H1 (cell line): ENCODE results near the gene NR3C1. TPM values are rescaled to one million over a fixed set of nuclear protein-coding genes. Genes with fewer than 3 reads are reported as not detected.

Source experiments
- CTCF ChIA-PET: fragments of 300-600 bp; sonication (Branson Sonifier 250); formaldehyde crosslinking; loops from one replicate; lab custom pipeline; 2021; ENCODE audit not compliant: partially characterized antibody; lab: Charles Lee
- POLR2A ChIA-PET: fragments of 300-600 bp; sonication (Branson Sonifier 250); formaldehyde crosslinking; loops from one replicate; lab custom pipeline; 2021; ENCODE audit warnings: inconsistent platforms; ENCODE audit not compliant: partially characterized antibody; lab: Charles Lee
- DNase-seq, 2 experiments: peaks; one replicate each; pipeline versions ENCODE4 v3.0.0 to v3.0.0-alpha.2; 2010 to 2022; ENCODE audit warnings: low spot score in 2 of 2, low read depth in 1 of 2, mixed read lengths in 1 of 2
- FAIRE-seq: peaks from 2 replicates; lab custom pipeline; 2011; peaks lifted over from hg19 to GRCh38; lab: Jason Lieb, UNC
- H2AFZ ChIP-seq: 2 replicates; pipeline ENCODE4 v1.8.1; 2012; ENCODE audit warnings: low read length, inconsistent platforms
- H2AK5ac ChIP-seq: 2 replicates; pipeline ENCODE4 v1.6.1; 2013; ENCODE audit warnings: low read depth, low read length
- H2BK120ac ChIP-seq: replicated peaks from 2 replicates; pipeline ENCODE3; 2013; ENCODE audit warnings: low read depth, low read length, inconsistent platforms
- H2BK12ac ChIP-seq: 2 replicates; pipeline ENCODE4 v1.6.1; 2013; ENCODE audit warnings: low read depth, low read length
- H2BK15ac ChIP-seq: 2 replicates; pipeline ENCODE4 v1.6.1; 2013; ENCODE audit warnings: low read length
- H2BK20ac ChIP-seq: 2 replicates; pipeline ENCODE4 v1.6.1; 2013; ENCODE audit warnings: low read length
- H2BK5ac ChIP-seq: 2 replicates; pipeline ENCODE4 v1.6.1; 2013; ENCODE audit warnings: low read depth, low read length
- H3K14ac ChIP-seq: 2 replicates; pipeline ENCODE4 v1.6.1; 2013; ENCODE audit warnings: inconsistent platforms; ENCODE audit not compliant: insufficient read length
- H3K18ac ChIP-seq: 2 replicates; pipeline ENCODE4 v1.6.1; 2013; ENCODE audit warnings: low read length; ENCODE audit errors: extremely low read depth
- H3K23ac ChIP-seq: 2 replicates; pipeline ENCODE4 v1.6.1; 2013; ENCODE audit warnings: inconsistent platforms; ENCODE audit not compliant: insufficient read length
- H3K23me2 ChIP-seq: 2 replicates; pipeline ENCODE4 v1.6.1; 2013; ENCODE audit warnings: low read depth, low read length
- H3K27ac ChIP-seq: 2 replicates; pipeline ENCODE4 v1.6.1; 2011; ENCODE audit warnings: low read depth, low read length, inconsistent platforms
- H3K27me3 ChIP-seq, 4 experiments: replicated peaks in 1 of 4; 1 replicate in 1 of 4; 2 replicates in 3 of 4; pipeline versions ENCODE4 v1.6.1 to v1.8.1; 2011 to 2013; ENCODE audit warnings: low read length in 3 of 4, mild to moderate bottlenecking in 3 of 4, inconsistent platforms in 2 of 4, mixed read lengths in 2 of 4, moderate library complexity in 1 of 4; ENCODE audit not compliant: control insufficient read depth in 3 of 4, insufficient read depth in 3 of 4; ENCODE audit errors: extremely low read depth in 1 of 4
- H3K36me3 ChIP-seq, 4 experiments: 2 replicates each; pipeline versions ENCODE4 v1.6.1 to v1.8.1; 2011 to 2013; ENCODE audit warnings: mild to moderate bottlenecking in 4 of 4, low read length in 3 of 4, moderate library complexity in 2 of 4, control low read depth in 1 of 4, inconsistent platforms in 1 of 4; ENCODE audit not compliant: insufficient read depth in 4 of 4, control insufficient read depth in 2 of 4
- H3K4ac ChIP-seq: replicated peaks from 2 replicates; pipeline ENCODE3; 2013; ENCODE audit warnings: low read length, low read depth, mixed read lengths, inconsistent platforms; ENCODE audit not compliant: insufficient read length
- H3K4me1 ChIP-seq, 4 experiments: replicated peaks in 1 of 4; 1 replicate in 1 of 4; 2 replicates in 3 of 4; pipeline versions ENCODE4 v1.6.1 to v1.8.1; 2011 to 2013; ENCODE audit warnings: low read length in 3 of 4, inconsistent platforms in 2 of 4, mixed read lengths in 1 of 4; ENCODE audit not compliant: insufficient read depth in 4 of 4, control insufficient read depth in 3 of 4
- H3K4me2 ChIP-seq, 2 experiments: 2 replicates each; pipeline versions ENCODE4 v1.6.1 to v1.8.1; 2011 to 2013; ENCODE audit warnings: low read depth in 2 of 2, low read length in 2 of 2, control low read depth in 1 of 2, inconsistent platforms in 1 of 2, mild to moderate bottlenecking in 1 of 2; ENCODE audit not compliant: insufficient read depth in 1 of 2
- H3K4me3 ChIP-seq, 4 experiments: fragments of 200-600, 300-600 bp in 1 of 4; sonication (generic), shearing (Covaris generic), sonication (Bioruptor Twin) in 1 of 4; 2 replicates each; pipeline versions ENCODE4 v1.5.1 to v1.8.1; 2011 to 2016; ENCODE audit warnings: low read length in 4 of 4, low read depth in 3 of 4, control low read depth in 2 of 4, inconsistent platforms in 2 of 4, mild to moderate bottlenecking in 2 of 4, mixed read lengths in 1 of 4, moderate library complexity in 1 of 4; ENCODE audit not compliant: insufficient read depth in 2 of 4; ENCODE audit errors: extremely low read depth in 1 of 4
- H3K56ac ChIP-seq: replicated peaks from 2 replicates; pipeline ENCODE3; 2013; ENCODE audit warnings: low read depth, mild to moderate bottlenecking, mixed read lengths, low read length, inconsistent platforms; ENCODE audit not compliant: insufficient read length
- H3K79me1 ChIP-seq: 2 replicates; pipeline ENCODE4 v1.6.1; 2013; ENCODE audit warnings: low read depth, low read length, control low read depth
- H3K79me2 ChIP-seq, 2 experiments: 2 replicates each; pipeline versions ENCODE4 v1.6.1 to v1.8.1; 2012 to 2013; ENCODE audit warnings: low read length in 2 of 2, mild to moderate bottlenecking in 2 of 2, inconsistent platforms in 1 of 2; ENCODE audit not compliant: insufficient read depth in 2 of 2, control insufficient read depth in 1 of 2
- H3K9ac ChIP-seq, 4 experiments: replicated peaks in 1 of 4; 1 replicate in 1 of 4; 2 replicates in 3 of 4; pipeline versions ENCODE4 v1.6.1 to v1.8.1; 2011 to 2013; ENCODE audit warnings: low read depth in 3 of 4, low read length in 3 of 4, control low read depth in 2 of 4, mild to moderate bottlenecking in 2 of 4, moderate library complexity in 2 of 4, inconsistent platforms in 1 of 4; ENCODE audit errors: extremely low read depth in 1 of 4
- H3K9me3 ChIP-seq, 2 experiments: 2 replicates each; pipeline versions ENCODE4 v1.6.1 to v1.8.1; 2012 to 2013; ENCODE audit warnings: mild to moderate bottlenecking in 2 of 2, moderate library complexity in 2 of 2, control low read depth in 1 of 2, inconsistent platforms in 1 of 2, low read depth in 1 of 2, low read length in 1 of 2, mixed read lengths in 1 of 2; ENCODE audit not compliant: insufficient read depth in 2 of 2
- H4K20me1 ChIP-seq, 2 experiments: replicated peaks in 1 of 2; 2 replicates each; pipeline versions ENCODE3 to v1.8.1; 2011 to 2013; ENCODE audit warnings: inconsistent platforms in 2 of 2, low read length in 2 of 2, mild to moderate bottlenecking in 1 of 2; ENCODE audit not compliant: insufficient read depth in 2 of 2, control insufficient read depth in 1 of 2
- H4K5ac ChIP-seq: 2 replicates; pipeline ENCODE4 v1.6.1; 2013; ENCODE audit warnings: low read length, low read depth, mixed read lengths, inconsistent platforms; ENCODE audit not compliant: insufficient read length
- H4K8ac ChIP-seq: 2 replicates; pipeline ENCODE4 v1.8.0; 2013; ENCODE audit warnings: mild to moderate bottlenecking, moderate library complexity, low read length, inconsistent platforms; ENCODE audit not compliant: insufficient read depth; ENCODE audit errors: extremely low read depth
- H4K91ac ChIP-seq: replicated peaks from 2 replicates; pipeline ENCODE3; 2013; ENCODE audit warnings: low read length, mixed read lengths, inconsistent platforms; ENCODE audit not compliant: insufficient read length
- ASH2L ChIP-seq: fragments of 200-600, 300-600 bp; sonication (generic); IDR thresholded peaks from one replicate; pipeline ENCODE4 v1.7.1; 2017; ENCODE audit warnings: low read length
- BCL11A ChIP-seq, 2 experiments: IDR thresholded peaks; one replicate each; pipeline ENCODE4 v1.6.1; 2011; ENCODE audit warnings: low read depth in 2 of 2, low read length in 2 of 2, mild to moderate bottlenecking in 2 of 2
- CREB1 ChIP-seq: IDR thresholded peaks from 2 replicates; pipeline ENCODE4 v1.6.1; 2012; ENCODE audit warnings: inconsistent platforms
- EGR1 ChIP-seq: IDR thresholded peaks from 2 replicates; pipeline ENCODE4 v1.6.1; 2011; ENCODE audit warnings: low read depth, low read length, borderline replicate concordance
- EP300 ChIP-seq, 2 experiments: IDR thresholded peaks; 1 replicate in 1 of 2; 2 replicates in 1 of 2; pipeline ENCODE4 v1.6.1; 2011 to 2012; ENCODE audit warnings: low read depth in 2 of 2, low read length in 2 of 2, mild to moderate bottlenecking in 2 of 2, borderline replicate concordance in 1 of 2, inconsistent platforms in 1 of 2, moderate library complexity in 1 of 2
- EZH2 ChIP-seq: fragments of 200-600 bp; sonication (generic); IDR thresholded peaks from 2 replicates; pipeline ENCODE4 v1.7.1; 2012; ENCODE audit warnings: low read depth, mild to moderate bottlenecking, moderate library complexity, low read length, inconsistent platforms; ENCODE audit not compliant: severe bottlenecking
- GTF2F1 ChIP-seq: IDR thresholded peaks from 2 replicates; pipeline ENCODE4 v1.6.1; 2012; ENCODE audit warnings: low read depth, low read length, improper control_type of control experiment, borderline replicate concordance
- KDM1A ChIP-seq: fragments of 200-600, 300-600 bp; sonication (generic); IDR thresholded peaks from 2 replicates; pipeline ENCODE4 v1.7.1; 2016; ENCODE audit warnings: mild to moderate bottlenecking, low read length, borderline replicate concordance
- PHF8 ChIP-seq: fragments of 200-600 bp; sonication (generic); conservative IDR thresholded peaks from 2 replicates; pipeline ENCODE4 v1.7.1; 2012; ENCODE audit warnings: low read depth, mild to moderate bottlenecking, inconsistent platforms, low read length, moderate library complexity
- SAP30 ChIP-seq: fragments of 300-600 bp; sonication (generic); IDR thresholded peaks from 2 replicates; pipeline ENCODE4 v1.7.1; 2012; ENCODE audit warnings: low read length, moderate library complexity, mild to moderate bottlenecking, inconsistent platforms; ENCODE audit not compliant: insufficient read depth, insufficient replicate concordance
- SP2 ChIP-seq: IDR thresholded peaks from 2 replicates; pipeline ENCODE4 v1.6.1; 2012; ENCODE audit warnings: mild to moderate bottlenecking, low read length, inconsistent platforms
- TBP ChIP-seq: IDR thresholded peaks from 2 replicates; pipeline ENCODE4 v1.6.1; 2011; ENCODE audit warnings: low read depth, low read length, improper control_type of control experiment
- TEAD4 ChIP-seq: IDR thresholded peaks from 2 replicates; pipeline ENCODE4 v1.6.1; 2012; ENCODE audit warnings: low read depth, low read length, inconsistent platforms, mixed read lengths
- YY1 ChIP-seq: IDR thresholded peaks from 2 replicates; pipeline ENCODE4 v1.6.1; 2011; ENCODE audit warnings: low read depth, mild to moderate bottlenecking, low read length
- WGBS, 2 experiments: shearing (Covaris generic) in 1 of 2; methylation state at CpG; one replicate each; pipeline versions ENCODE4 v1.1.6 to v1.1.7; 2013 to 2015; ENCODE audit warnings: low lambda C conversion rate in 2 of 2, mixed read lengths in 2 of 2, inconsistent platforms in 1 of 2, low coverage in 1 of 2, missing lambda C conversion rate in 1 of 2; ENCODE audit not compliant: insufficient replicate concordance in 2 of 2, insufficient coverage in 1 of 2, insufficient read length in 1 of 2; ENCODE audit errors: extremely low coverage in 1 of 2, missing lambda C conversion rate in 1 of 2; 5-methylcytosine and 5-hydroxymethylcytosine counted together
- polyA plus RNA-seq, 7 experiments: library from polyadenylated mRNA; depleted of rRNA in 3 of 7; stranded (reverse) in 5 of 7; unstranded in 2 of 7; fragments of >200 nt in 5 of 7; fragments of 200-250 nt in 2 of 7; gene quantifications; 1 replicate in 5 of 7; 2 replicates in 1 of 7; 4 replicates in 1 of 7; pipeline versions ENCODE4 v1.2.1 to v1.2.3, GENCODE V29; 2011 to 2013; ENCODE audit warnings: missing spikeins in 2 of 7, mixed read lengths in 2 of 7
- total RNA-seq: library from RNA; stranded (reverse); fragmentation: NEBNext Ultra II Directional; extraction: Animal tissue kit (Norgen Biotek cat#: 25700); gene quantifications from 2 replicates; pipeline ENCODE4 v1.2.1, GENCODE V29; 2021

The NR3C1 gene
- total and polyA plus RNA-seq, 2 of the 8 experiments (the other 6 are each of a cell fraction or from before 2014, with no cell fraction given), result 1.7 to 5.4 TPM

- H3K9me3 ChIP-seq, result peaks cover 3 to 7% of the 10 kb centered on the region in 2 experiments
- H3K27me3 ChIP-seq, result no peaks in the 10 kb centered on the region
- no peaks in the 10 kb centered on the region for H3K79me1 ChIP-seq
- no peaks in the 10 kb centered on the region for H3K23me2 ChIP-seq
- H2AFZ ChIP-seq, result no peak overlapping the region
- no peak overlapping the region for H3K56ac ChIP-seq
- no peak overlapping the region for H3K23ac ChIP-seq
- no peaks in the 10 kb centered on the region for H3K36me3 ChIP-seq
- no peak overlapping the region for H3K4me3 ChIP-seq
- H3K9ac ChIP-seq, result no peak overlapping the region
- CTCF ChIA-PET, result interaction anchor here (0.9 to 1.1 kb wide), 3 partner anchors 34 to 341 kb away, joined by 3 to 4 read pairs (median 3); no protein-coding TSS in a partner anchor
- H2BK120ac ChIP-seq, result no peak overlapping the region
- H4K8ac ChIP-seq, result no peak overlapping the region
- peaks cover 0 to 5% (median 0%) of the 10 kb centered on the region in 4 experiments; a peak in 2 of 7 replicates for H3K4me1 ChIP-seq
- H2BK12ac ChIP-seq, result no peak overlapping the region
- no peak overlapping the region for H2BK5ac ChIP-seq
- H3K4me2 ChIP-seq, result no peak overlapping the region
- FAIRE-seq (no peak), DNase-seq (no peak)
- H2BK15ac ChIP-seq, result no peak overlapping the region
- no peak overlapping the region for H2BK20ac ChIP-seq
- no peaks in the 10 kb centered on the region for H4K20me1 ChIP-seq
- H2AK5ac ChIP-seq, result no peak overlapping the region
- H4K91ac ChIP-seq, result no peak overlapping the region
- H3K79me2 ChIP-seq, result no peaks in the 10 kb centered on the region
- H3K27ac ChIP-seq, result no peak overlapping the region
- no peak overlapping the region for H3K18ac ChIP-seq
- H3K14ac ChIP-seq, result no peak overlapping the region
- H4K5ac ChIP-seq, result no peak overlapping the region
- POLR2A ChIA-PET, result no interaction called here
- 94% methylated on average over 2 of the region's 2 CpGs; no CpG with 5 or more reads in 1 of the 2 experiments for WGBS, 2 experiments
- H3K4ac ChIP-seq, result no peak overlapping the region
- no peak for TF ChIP-seq CREB1
- TF ChIP-seq BCL11A (IDR thresholded peaks at IDR 0.05; ENCODE audit: low read depth in 2 of 2, low read length in 2 of 2), result no peak
- no peak for TF ChIP-seq YY1
- TF ChIP-seq SP2, result no peak
- TF ChIP-seq GTF2F1, result no peak
- TF ChIP-seq SAP30, result no peak
- TF ChIP-seq TEAD4, result no peak
- TF ChIP-seq TBP, result no peak
- TF ChIP-seq ASH2L, result no peak
- no peak for TF ChIP-seq EGR1
- no peak for TF ChIP-seq EP300 (IDR thresholded peaks at IDR 0.05; ENCODE audit: borderline replicate concordance in 1 of 2, low read depth in 2 of 2, low read length in 2 of 2)
- TF ChIP-seq PHF8, result no peak
- no peak for TF ChIP-seq EZH2
- TF ChIP-seq KDM1A, result no peak
Measured at GRCh38 chr5:143379606-143380005, 23.9 kb downstream of the NR3C1 start.
